Nephron (organoid): ENCODE measurements around the gene FAM13A.
A peak's percentile ranks its signal among the peaks of the same experiment; 100 is the strongest.

Experiments
- H3K27ac Mint-ChIP-seq, 3 experiments: 2 replicates each; pipeline ENCODE4 v1.8.0; 2020; ENCODE audit warnings: mixed read lengths in 3 of 3, mild to moderate bottlenecking in 2 of 3, moderate library complexity in 1 of 3
- H3K27me3 Mint-ChIP-seq: 2 replicates; pipeline ENCODE4 v1.8.0; 2021; ENCODE audit warnings: low read depth, mild to moderate bottlenecking, moderate library complexity, mixed read lengths
- H3K36me3 Mint-ChIP-seq: 2 replicates; pipeline ENCODE4 v1.8.0; 2020; ENCODE audit warnings: low read depth, mixed read lengths
- H3K4me1 Mint-ChIP-seq: 2 replicates; pipeline ENCODE4 v1.8.0; 2020; ENCODE audit warnings: mixed read lengths
- H3K4me3 Mint-ChIP-seq, 3 experiments: 2 replicates each; pipeline ENCODE4 v1.8.0; 2020; ENCODE audit warnings: mild to moderate bottlenecking in 3 of 3, mixed read lengths in 3 of 3, moderate library complexity in 2 of 3
- H3K9me3 Mint-ChIP-seq: 2 replicates; pipeline ENCODE4 v1.8.0; 2020; ENCODE audit warnings: mixed read lengths
- CTCF ChIP-seq, 3 experiments: fragments of 200-600 bp; sonication (generic); IDR thresholded peaks; one replicate each; pipeline ENCODE4 v1.5.0; 2021; ENCODE audit warnings: antibody characterized with exemption in 3 of 3; ENCODE audit not compliant: unreplicated experiment in 3 of 3

The FAM13A gene

GRCh38 chr4:88880501-88881226 is 176.3 kb downstream of the FAM13A start:
- H3K27ac Mint-ChIP-seq = peak overlapping the region in 2 of 3 experiments; percentile 45 to 48

GRCh38 chr4:88879991-88880390 is 177.0 kb downstream of the FAM13A start:
- H3K9me3 Mint-ChIP-seq = peaks cover 17% of the 10 kb centered on the region
- peaks cover 16% of the 10 kb centered on the region for H3K36me3 Mint-ChIP-seq
- TF ChIP-seq CTCF (IDR thresholded peaks at IDR 0.05; ENCODE audit: unreplicated experiment in 3 of 3) = no peak
- peaks cover 14% of the 10 kb centered on the region for H3K4me1 Mint-ChIP-seq
- H3K27ac Mint-ChIP-seq = peak overlapping the region in 1 of 3 experiments; percentile 45
- no peak overlapping the region for H3K4me3 Mint-ChIP-seq
- H3K27me3 Mint-ChIP-seq = no peaks in the 10 kb centered on the region

More at GRCh38 chr4:88880501-88881226, 176.3 kb downstream of the FAM13A start:
- Mint-ChIP-seq H3K4me1 (peaks cover 14% of the 10 kb centered on the region), H3K27me3 (no peaks in the 10 kb centered on the region), H3K9me3 (peaks cover 24% of the 10 kb centered on the region), H3K4me3 (no peak overlapping the region), H3K36me3 (peaks cover 20% of the 10 kb centered on the region)
- TF ChIP-seq CTCF (IDR thresholded peaks at IDR 0.05; ENCODE audit: unreplicated experiment in 3 of 3) = no peak

GRCh38 chr4:88878642-88879041 is 178.3 kb downstream of the FAM13A start:
- no peak for TF ChIP-seq CTCF (IDR thresholded peaks at IDR 0.05; ENCODE audit: unreplicated experiment in 3 of 3)
- Mint-ChIP-seq H3K36me3 (peaks cover 15% of the 10 kb centered on the region), H3K9me3 (peaks cover 21% of the 10 kb centered on the region), H3K27ac (no peak overlapping the region), H3K4me3 (no peak overlapping the region), H3K4me1 (peaks cover 14% of the 10 kb centered on the region), H3K27me3 (no peaks in the 10 kb centered on the region)

GRCh38 chr4:88870428-88870827 is 186.6 kb downstream of the FAM13A start:
- Mint-ChIP-seq H3K27ac (no peak overlapping the region), H3K4me3 (no peak overlapping the region)
- TF ChIP-seq CTCF (IDR thresholded peaks at IDR 0.05; ENCODE audit: unreplicated experiment in 3 of 3) = no peak

GRCh38 chr4:88868510-88868909 is 188.5 kb downstream of the FAM13A start:
- Mint-ChIP-seq H3K27ac (no peak overlapping the region), H3K27me3 (no peaks in the 10 kb centered on the region), H3K36me3 (peaks cover 24% of the 10 kb centered on the region), H3K4me3 (no peak overlapping the region), H3K9me3 (peaks cover 15% of the 10 kb centered on the region), H3K4me1 (peaks cover 5% of the 10 kb centered on the region)
- no peak for TF ChIP-seq CTCF (IDR thresholded peaks at IDR 0.05; ENCODE audit: unreplicated experiment in 3 of 3)

More at GRCh38 chr4:88870428-88870827, 186.6 kb downstream of the FAM13A start:
- Mint-ChIP-seq H3K4me1 (peaks cover 5% of the 10 kb centered on the region), H3K36me3 (peaks cover 32% of the 10 kb centered on the region), H3K9me3 (peaks cover 23% of the 10 kb centered on the region), H3K27me3 (no peaks in the 10 kb centered on the region)
